CD4-positive, CD25-positive, alpha-beta regulatory T cell (primary cell): Measurements from ENCODE around the gene AGAP1. TPM values are rescaled to one million over a fixed set of nuclear protein-coding genes. Genes with fewer than 3 reads are reported as not detected.

ENCODE experiments used
- ATAC-seq, 2 donors: fragments of 150-1000 bp; cut with Tn5 transposase; one replicate each; pipeline ENCODE4 v1.10.0; 2021; ENCODE audit warnings: low read depth in 2 of 2, moderate number of reproducible peaks in 2 of 2, moderate library complexity in 1 of 2
- DNase-seq, 3 donors: peaks; one replicate each; pipeline versions ENCODE4 v3.0.0 to v3.0.0-alpha.2; 2012 to 2022; ENCODE audit warnings: mixed read lengths in 1 of 3
- H3K27ac ChIP-seq: one replicate; pipeline ENCODE4 v1.7.0; 2013; ENCODE audit warnings: mild to moderate bottlenecking, low read length; ENCODE audit not compliant: insufficient read depth, poor library complexity, severe bottlenecking
- H3K27me3 ChIP-seq: one replicate; pipeline ENCODE4 v1.7.0; 2013; ENCODE audit warnings: low read length; ENCODE audit not compliant: control insufficient read depth, insufficient read depth
- H3K36me3 ChIP-seq: one replicate; pipeline ENCODE4 v1.7.0; 2013; ENCODE audit warnings: mild to moderate bottlenecking, low read length, moderate library complexity; ENCODE audit not compliant: control insufficient read depth, insufficient read depth
- H3K4me1 ChIP-seq: 2 replicates; pipeline ENCODE4 v1.7.0; 2013; ENCODE audit warnings: mild to moderate bottlenecking, low read length; ENCODE audit not compliant: insufficient read depth, control insufficient read depth, poor library complexity, severe bottlenecking
- H3K4me3 ChIP-seq: one replicate; pipeline ENCODE4 v1.7.0; 2013; ENCODE audit warnings: low read depth, mild to moderate bottlenecking, low read length, moderate library complexity
- H3K9me3 ChIP-seq, 2 experiments: 1 replicate in 1 of 2; 2 replicates in 1 of 2; pipeline ENCODE4 v1.7.0; 2013; ENCODE audit warnings: low read length in 2 of 2, mild to moderate bottlenecking in 1 of 2, moderate library complexity in 1 of 2; ENCODE audit not compliant: control insufficient read depth in 2 of 2
- H3K27ac Mint-ChIP-seq, 3 donors: one replicate each; pipeline ENCODE4 v1.8.0; 2020 to 2022; ENCODE audit warnings: mild to moderate bottlenecking in 3 of 3, mixed read lengths in 3 of 3, moderate library complexity in 2 of 3
- H3K27me3 Mint-ChIP-seq: one replicate; pipeline ENCODE4 v1.8.0; 2022; ENCODE audit warnings: mild to moderate bottlenecking, mixed read lengths
- H3K36me3 Mint-ChIP-seq: one replicate; pipeline ENCODE4 v1.8.0; 2020; ENCODE audit warnings: mixed read lengths
- H3K4me1 Mint-ChIP-seq, 4 donors: one replicate each; pipeline ENCODE4 v1.8.0; 2020 to 2022; ENCODE audit warnings: mixed read lengths in 4 of 4, mild to moderate bottlenecking in 1 of 4
- H3K4me3 Mint-ChIP-seq, 4 donors: one replicate each; pipeline ENCODE4 v1.8.0; 2020 to 2022; ENCODE audit warnings: mild to moderate bottlenecking in 4 of 4, mixed read lengths in 4 of 4, moderate library complexity in 3 of 4
- H3K9me3 Mint-ChIP-seq, 7 donors: one replicate each; pipeline ENCODE4 v1.8.0; 2020 to 2022; ENCODE audit warnings: mixed read lengths in 7 of 7, mild to moderate bottlenecking in 3 of 7, moderate library complexity in 2 of 7
- polyA plus RNA-seq, 4 donors: library from polyadenylated mRNA; unstranded; fragments of 300-500 nt; fragmentation: Illumina TruSeq; gene quantifications; one replicate each; pipeline ENCODE4 v1.2.3, GENCODE V29; 2021
- total RNA-seq: library from RNA; stranded (reverse); gene quantifications from one replicate; pipeline ENCODE4 v1.2.3, GENCODE V29; 2022

The AGAP1 gene
- total and polyA plus RNA-seq, 5 donors from 2014 or later: 0.99 TPM; not detected in 4

DNA sequence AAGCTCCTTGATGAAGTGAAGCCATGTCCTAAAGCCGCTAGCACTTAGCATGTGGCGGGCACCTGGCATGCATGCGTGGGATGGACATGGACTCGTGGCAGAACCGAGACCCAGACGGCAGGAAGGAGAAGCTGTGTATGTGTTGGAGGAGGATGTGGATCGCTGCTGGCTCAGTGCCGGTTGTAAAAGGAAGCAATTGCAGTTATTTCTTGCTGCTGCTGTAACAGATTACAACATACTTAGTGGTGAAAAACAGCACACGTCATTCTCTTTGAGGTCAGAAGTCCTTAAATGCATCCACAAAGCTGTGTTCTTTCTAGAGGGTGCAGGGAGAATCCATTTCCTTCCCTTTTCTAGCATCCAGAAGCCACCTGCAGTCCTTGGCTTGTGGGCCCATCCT, 74.6 kb downstream of the AGAP1 start:
- no peaks in the 10 kb centered on the region for H3K27me3 Mint-ChIP-seq
- no peaks in the 10 kb centered on the region for H3K36me3 ChIP-seq

DNA sequence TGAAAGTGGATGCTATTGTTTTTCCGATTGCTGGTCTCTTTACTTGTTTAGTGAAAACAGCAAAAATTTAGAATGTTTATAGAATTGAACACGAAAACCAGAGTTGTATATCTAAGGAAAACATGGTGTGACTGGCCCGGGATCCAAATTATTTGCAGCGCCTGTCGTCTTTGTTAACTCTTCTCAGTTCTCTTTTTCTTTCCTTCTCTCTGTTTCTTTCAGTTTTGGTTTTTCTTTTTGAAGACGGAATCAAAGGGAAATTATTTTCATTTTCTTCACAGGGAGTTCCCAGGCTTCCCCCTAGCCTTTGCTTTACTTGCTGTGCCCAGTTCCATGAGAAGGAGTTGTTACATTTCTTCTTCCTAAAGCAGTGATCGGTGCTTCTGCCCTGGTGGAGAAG, 76.0 kb downstream of the AGAP1 start:
- no peaks in the 10 kb centered on the region for H3K36me3 Mint-ChIP-seq
- ATAC-seq: no peak
- H3K4me1 ChIP-seq: no peaks in the 10 kb centered on the region
- H3K27ac ChIP-seq: no peak overlapping the region
- no peak overlapping the region for H3K4me3 Mint-ChIP-seq
- no peak overlapping the region for H3K27ac Mint-ChIP-seq
- no peak overlapping the region for H3K4me3 ChIP-seq
- no peaks in the 10 kb centered on the region for H3K36me3 ChIP-seq
- no peaks in the 10 kb centered on the region for H3K4me1 Mint-ChIP-seq
- no peak for DNase-seq
- H3K27me3 Mint-ChIP-seq: peaks cover 5% of the 10 kb centered on the region
- H3K27me3 ChIP-seq: no peaks in the 10 kb centered on the region
- no peaks in the 10 kb centered on the region for H3K9me3 ChIP-seq
- peaks cover 0 to 5% (median 0%) of the 10 kb centered on the region in 7 donors for H3K9me3 Mint-ChIP-seq

More for the DNA sequence above, 74.6 kb downstream of the AGAP1 start:
- H3K4me1 ChIP-seq: no peaks in the 10 kb centered on the region
- H3K4me1 Mint-ChIP-seq: no peaks in the 10 kb centered on the region
- no peak overlapping the region for H3K4me3 Mint-ChIP-seq
- no peak overlapping the region for H3K27ac ChIP-seq
- H3K27ac Mint-ChIP-seq: no peak overlapping the region
- no peak overlapping the region for H3K4me3 ChIP-seq
- no peaks in the 10 kb centered on the region for H3K9me3 ChIP-seq
- peaks cover 0 to 5% (median 0%) of the 10 kb centered on the region in 7 donors for H3K9me3 Mint-ChIP-seq
- no peaks in the 10 kb centered on the region for H3K36me3 Mint-ChIP-seq
- ATAC-seq (no peak), DNase-seq (no peak)
- H3K27me3 ChIP-seq: no peaks in the 10 kb centered on the region

DNA sequence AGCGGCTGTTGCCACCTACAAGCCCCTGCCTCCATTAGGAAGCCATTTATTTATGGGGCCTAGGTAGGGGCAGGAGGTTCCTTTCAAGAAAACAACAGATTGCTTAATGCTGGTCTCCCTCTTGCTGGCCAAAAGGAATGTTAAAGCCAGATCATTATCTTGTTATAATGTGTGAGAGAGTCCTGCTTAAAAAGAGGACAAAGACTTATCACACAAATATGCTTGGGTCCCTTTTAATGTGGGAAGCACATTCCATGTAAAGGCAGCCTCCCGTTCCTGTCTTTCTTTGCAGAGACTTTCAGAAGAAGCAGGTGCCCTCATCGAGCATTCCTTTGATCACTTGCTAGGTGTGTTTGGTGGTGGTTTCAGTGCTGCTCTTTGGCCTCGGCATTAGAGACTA, 76.4 kb downstream of the AGAP1 start:
- Histone ChIP-seq H3K4me1 (no peaks in the 10 kb centered on the region), H3K27ac (no peak overlapping the region), H3K36me3 (no peaks in the 10 kb centered on the region), H3K9me3 (no peaks in the 10 kb centered on the region), H3K27me3 (no peaks in the 10 kb centered on the region), H3K4me3 (no peak overlapping the region)
- ATAC-seq: no peak
- Mint-ChIP-seq H3K4me1 (no peaks in the 10 kb centered on the region), H3K4me3 (no peak overlapping the region), H3K36me3 (no peaks in the 10 kb centered on the region), H3K9me3 (peaks cover 0 to 5% (median 0%) of the 10 kb centered on the region in 7 donors), H3K27me3 (peaks cover 5% of the 10 kb centered on the region), H3K27ac (no peak overlapping the region)
- no peak for DNase-seq

DNA sequence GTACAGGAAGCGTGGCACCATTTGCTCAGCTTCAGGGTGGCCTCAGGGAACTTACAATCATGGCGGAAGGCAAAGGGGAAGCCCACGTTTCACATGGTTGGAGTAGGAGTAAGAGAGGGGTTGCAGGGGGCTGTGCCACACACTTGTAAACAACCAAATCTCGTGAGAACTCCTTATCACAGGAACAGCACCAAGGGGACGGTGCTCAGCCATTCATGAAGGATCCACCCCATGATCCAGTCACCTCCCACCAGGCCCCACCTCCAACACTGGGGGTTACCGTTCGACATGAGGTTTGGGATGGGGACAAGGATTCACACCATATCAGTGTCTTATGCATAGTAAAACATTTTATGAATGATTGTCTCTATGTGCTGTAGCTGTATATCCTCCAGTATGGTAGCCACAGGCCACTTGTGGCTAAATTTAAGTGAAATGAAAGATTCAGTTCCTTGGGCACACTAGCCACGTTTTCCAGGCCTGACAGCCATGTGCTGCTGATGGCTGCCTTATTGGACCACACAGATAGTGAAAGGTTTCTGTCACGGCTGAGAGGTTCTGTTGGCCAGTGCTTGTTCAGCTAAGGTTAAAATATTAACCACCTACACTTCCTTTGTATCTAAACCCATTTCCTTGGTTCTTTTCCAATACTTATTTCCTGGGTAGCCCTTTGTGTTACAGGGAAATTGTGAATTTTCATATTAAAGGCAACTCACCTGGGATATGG, 77.3 kb downstream of the AGAP1 start:
- Mint-ChIP-seq H3K4me1 (no peaks in the 10 kb centered on the region), H3K36me3 (no peaks in the 10 kb centered on the region), H3K9me3 (peaks cover 0 to 5% (median 0%) of the 10 kb centered on the region in 7 donors), H3K27ac (no peak overlapping the region), H3K4me3 (no peak overlapping the region), H3K27me3 (peaks cover 5% of the 10 kb centered on the region)
- Histone ChIP-seq H3K4me3 (no peak overlapping the region), H3K27me3 (no peaks in the 10 kb centered on the region), H3K4me1 (no peaks in the 10 kb centered on the region), H3K27ac (no peak overlapping the region), H3K36me3 (no peaks in the 10 kb centered on the region), H3K9me3 (no peaks in the 10 kb centered on the region)
- DNase-seq: no peak
- ATAC-seq: no peak

DNA sequence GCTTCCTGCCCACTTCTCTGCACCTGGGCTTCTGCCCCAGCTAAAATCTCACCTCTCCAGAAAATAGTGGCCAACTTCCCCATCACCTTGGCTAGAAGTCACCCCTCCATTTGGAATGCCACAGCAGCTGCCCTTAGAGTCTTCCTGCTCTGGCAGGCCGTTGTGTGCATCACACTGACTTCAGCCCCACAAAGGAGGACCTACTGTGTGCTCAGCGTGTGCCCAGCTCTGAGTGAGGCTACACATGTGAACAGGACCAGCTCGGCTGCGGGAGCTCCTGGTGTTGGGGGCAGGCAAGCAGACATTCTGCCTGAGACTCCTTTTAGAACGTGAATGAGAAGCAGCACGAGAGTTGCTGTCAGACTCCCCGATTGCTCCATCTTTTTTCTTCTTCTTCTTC, 78.7 kb downstream of the AGAP1 start:
- H3K27ac Mint-ChIP-seq: no peak overlapping the region
- H3K27me3 ChIP-seq: no peaks in the 10 kb centered on the region
- no peak for ATAC-seq

DNA sequence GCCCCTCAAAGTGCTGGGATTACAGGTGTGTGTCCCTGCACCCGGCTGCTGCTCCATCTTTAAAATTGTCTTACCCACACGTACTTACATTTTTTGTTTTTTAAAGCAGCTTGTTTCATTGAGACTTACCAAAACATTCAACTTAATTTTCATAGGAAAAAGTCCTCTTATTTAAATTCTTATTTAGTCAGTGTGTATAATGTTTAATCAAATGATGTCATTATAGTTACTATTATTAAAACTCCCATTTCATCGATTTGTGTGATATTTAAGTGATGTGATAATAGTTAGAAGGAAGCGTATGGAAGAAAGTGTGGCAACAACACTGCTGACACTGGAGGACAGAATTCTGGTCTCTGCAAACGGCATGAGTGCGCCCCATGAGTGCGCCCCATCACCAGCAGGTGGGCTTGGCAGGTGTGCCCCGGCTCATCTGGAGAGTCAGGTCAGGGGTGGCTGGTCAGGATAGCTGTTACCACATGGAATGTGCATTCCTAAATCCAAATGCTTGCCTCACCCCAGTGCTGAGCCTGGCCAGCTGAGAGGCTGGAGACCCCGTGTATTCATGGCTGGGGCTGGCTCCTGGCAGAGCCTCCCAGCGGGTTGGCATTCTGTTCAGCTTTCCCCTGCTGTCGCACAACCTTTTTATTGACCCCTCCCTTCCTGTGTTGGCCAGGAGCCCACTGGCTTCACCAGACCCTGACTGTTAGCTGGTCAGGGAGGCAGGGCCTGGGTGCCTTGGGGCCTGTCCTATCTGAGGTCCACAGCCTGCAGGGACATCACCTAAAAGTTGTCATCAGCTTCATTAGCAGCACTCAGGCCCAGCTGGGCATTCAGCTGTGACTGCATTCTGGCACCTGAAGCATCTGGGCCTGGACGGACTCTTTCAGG, 79.7 kb downstream of the AGAP1 start:
- ATAC-seq (no peak), DNase-seq (no peak)
- Mint-ChIP-seq H3K36me3 (no peaks in the 10 kb centered on the region), H3K4me1 (no peaks in the 10 kb centered on the region), H3K4me3 (no peak overlapping the region), H3K9me3 (peaks cover 0 to 4% (median 0%) of the 10 kb centered on the region in 7 donors), H3K27me3 (peaks cover 5% of the 10 kb centered on the region), H3K27ac (no peak overlapping the region)
- H3K9me3 ChIP-seq: no peaks in the 10 kb centered on the region
- no peaks in the 10 kb centered on the region for H3K27me3 ChIP-seq
- no peak overlapping the region for H3K27ac ChIP-seq
- H3K36me3 ChIP-seq: no peaks in the 10 kb centered on the region
- H3K4me3 ChIP-seq: no peak overlapping the region
- no peaks in the 10 kb centered on the region for H3K4me1 ChIP-seq

More for the DNA sequence above, 78.7 kb downstream of the AGAP1 start:
- H3K36me3 Mint-ChIP-seq: no peaks in the 10 kb centered on the region
- Histone ChIP-seq H3K4me3 (no peak overlapping the region), H3K36me3 (no peaks in the 10 kb centered on the region), H3K27ac (no peak overlapping the region), H3K9me3 (no peaks in the 10 kb centered on the region), H3K4me1 (no peaks in the 10 kb centered on the region)
- DNase-seq: no peak
- H3K27me3 Mint-ChIP-seq: peaks cover 5% of the 10 kb centered on the region
- H3K4me1 Mint-ChIP-seq: no peaks in the 10 kb centered on the region
- peaks cover 0 to 4% (median 0%) of the 10 kb centered on the region in 7 donors for H3K9me3 Mint-ChIP-seq
- H3K4me3 Mint-ChIP-seq: no peak overlapping the region

DNA sequence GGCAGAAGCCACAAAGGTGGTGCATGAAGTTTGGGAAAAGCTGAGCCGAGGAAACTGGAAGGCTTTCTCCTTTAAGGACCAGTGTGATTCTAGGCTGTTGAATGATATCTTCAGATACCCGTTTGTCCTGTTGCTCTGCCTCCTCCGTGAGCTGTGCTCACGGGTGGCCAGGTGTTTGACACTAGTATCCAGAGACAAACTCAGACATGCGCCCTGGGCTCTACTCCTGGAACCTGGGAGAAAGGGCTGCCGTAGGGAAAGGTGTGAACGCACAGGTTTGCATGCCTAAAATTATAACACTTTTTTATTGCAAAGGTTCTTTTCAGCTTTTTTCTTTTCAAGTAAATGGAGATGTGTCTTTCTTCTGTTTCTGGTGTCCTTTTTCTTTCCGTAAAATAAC, 81.6 kb downstream of the AGAP1 start:
- Histone ChIP-seq H3K9me3 (no peaks in the 10 kb centered on the region), H3K4me1 (no peaks in the 10 kb centered on the region), H3K27ac (no peak overlapping the region), H3K4me3 (no peak overlapping the region), H3K27me3 (no peaks in the 10 kb centered on the region), H3K36me3 (no peaks in the 10 kb centered on the region)
- DNase-seq (no peak), ATAC-seq (no peak)
- H3K36me3 Mint-ChIP-seq: no peaks in the 10 kb centered on the region
- no peak overlapping the region for H3K4me3 Mint-ChIP-seq
- peaks cover 5% of the 10 kb centered on the region for H3K27me3 Mint-ChIP-seq
- H3K4me1 Mint-ChIP-seq: no peaks in the 10 kb centered on the region
- H3K27ac Mint-ChIP-seq: no peak overlapping the region
- peaks cover 0 to 4% (median 0%) of the 10 kb centered on the region in 7 donors for H3K9me3 Mint-ChIP-seq
